Neural cell (in vitro differentiated cells): ENCODE results near the gene CAMSAP2. TPM values are rescaled to one million over a fixed set of nuclear protein-coding genes. Genes with fewer than 3 reads are reported as not detected.

Experiments used
- H2AFZ ChIP-seq: fragments of 200-600, 300-800 bp; sonication (generic), shearing (Covaris generic); 2 replicates; pipeline ENCODE4 v1.6.0; 2014; ENCODE audit warnings: low read depth, mild to moderate bottlenecking, antibody characterized with exemption, low read length, moderate library complexity
- H3F3A ChIP-seq: fragments of 200-600 bp; shearing (Covaris generic); 2 replicates; pipeline ENCODE4 v1.6.1; 2016; ENCODE audit warnings: mild to moderate bottlenecking, moderate library complexity, mixed read lengths, antibody characterized with exemption, low read length; ENCODE audit not compliant: insufficient read depth, poor library complexity, severe bottlenecking
- H3K27ac ChIP-seq: fragments of 200-600, 300-800 bp; sonication (generic), shearing (Covaris generic); 2 replicates; pipeline ENCODE4 v1.5.1; 2014; ENCODE audit warnings: mild to moderate bottlenecking, low read length, moderate library complexity
- H3K27me3 ChIP-seq: fragments of 300-800, 200-600 bp; sonication (generic), shearing (Covaris generic); 2 replicates; pipeline ENCODE4 v1.6.0; 2014; ENCODE audit warnings: mild to moderate bottlenecking, low read depth, low read length, moderate library complexity; ENCODE audit not compliant: insufficient read depth
- H3K36me3 ChIP-seq: fragments of 300-800, 200-600 bp; sonication (generic), shearing (Covaris generic); 2 replicates; pipeline ENCODE4 v1.5.1; 2014; ENCODE audit warnings: mild to moderate bottlenecking, antibody characterized with exemption, low read length, moderate library complexity; ENCODE audit not compliant: insufficient read depth
- H3K4me2 ChIP-seq: fragments of 300-800, 200-600 bp; sonication (generic), shearing (Covaris generic); 2 replicates; pipeline ENCODE4 v1.6.0; 2014; ENCODE audit warnings: mild to moderate bottlenecking, low read length
- H3K4me3 ChIP-seq: fragments of 300-800, 200-600 bp; sonication (generic), shearing (Covaris generic); 2 replicates; pipeline ENCODE4 v1.5.1; 2014; ENCODE audit warnings: mild to moderate bottlenecking, low read length, moderate library complexity
- H3K79me2 ChIP-seq: fragments of 200-600 bp; shearing (Covaris generic); replicated peaks from 2 replicates; pipeline ENCODE4 v1.6.0; 2014; ENCODE audit warnings: mild to moderate bottlenecking, low read length, moderate library complexity; ENCODE audit not compliant: insufficient read depth
- H3K9ac ChIP-seq: fragments of 300-800, 200-600 bp; sonication (generic), shearing (Covaris generic); 2 replicates; pipeline ENCODE4 v1.6.1; 2016; ENCODE audit warnings: mild to moderate bottlenecking, low read length, mixed read lengths
- H3K9me2 ChIP-seq: fragments of 200-600 bp; shearing (Covaris generic); 2 replicates; pipeline ENCODE4 v1.6.1; 2016; ENCODE audit warnings: mild to moderate bottlenecking, low read length, mixed read lengths; ENCODE audit not compliant: insufficient read depth
- H3K9me3 ChIP-seq: fragments of 200-600, 300-800 bp; sonication (generic), shearing (Covaris generic); 2 replicates; pipeline ENCODE4 v1.6.1; 2016; ENCODE audit warnings: mild to moderate bottlenecking, mixed run types, low read length, moderate library complexity, mixed read lengths
- H4K20me1 ChIP-seq: fragments of 200-600 bp; shearing (Covaris generic); 2 replicates; pipeline ENCODE4 v1.6.1; 2016; ENCODE audit warnings: mild to moderate bottlenecking, mixed run types; ENCODE audit not compliant: insufficient read depth
- EP300 ChIP-seq: fragments of 450-650 bp; conservative IDR thresholded peaks from 2 replicates; pipeline ENCODE4 v1.6.1; 2014; ENCODE audit warnings: antibody characterized with exemption, mild to moderate bottlenecking, moderate library complexity; ENCODE audit not compliant: poor library complexity, severe bottlenecking
- EZH2 ChIP-seq: fragments of 200-600, 300-800 bp; shearing (Covaris generic), sonication (generic); IDR thresholded peaks from 2 replicates; pipeline ENCODE4 v1.6.1; 2014; ENCODE audit warnings: antibody characterized with exemption, low read length, borderline replicate concordance, mild to moderate bottlenecking; ENCODE audit not compliant: insufficient read depth, poor library complexity, severe bottlenecking
- MXI1 ChIP-seq: fragments of 450-650 bp; conservative IDR thresholded peaks from 2 replicates; pipeline ENCODE4 v1.6.1; 2014; ENCODE audit warnings: antibody characterized with exemption, mild to moderate bottlenecking; ENCODE audit not compliant: poor library complexity, severe bottlenecking
- POLR2AphosphoS5 ChIP-seq: IDR thresholded peaks from 2 replicates; pipeline ENCODE4 v1.6.1; 2012
- RAD21 ChIP-seq: fragments of 450-650 bp; conservative IDR thresholded peaks from 2 replicates; pipeline ENCODE4 v1.6.1; 2014; ENCODE audit warnings: antibody characterized with exemption, mild to moderate bottlenecking, moderate library complexity
- REST ChIP-seq: IDR thresholded peaks from 2 replicates; pipeline ENCODE4 v1.6.1; 2012; ENCODE audit warnings: borderline replicate concordance
- SMC3 ChIP-seq: fragments of 450-650 bp; conservative IDR thresholded peaks from 2 replicates; pipeline ENCODE4 v1.6.1; 2014; ENCODE audit warnings: antibody characterized with exemption, mild to moderate bottlenecking, moderate library complexity; ENCODE audit not compliant: poor library complexity
- TAF1 ChIP-seq: IDR thresholded peaks from 2 replicates; pipeline ENCODE4 v1.6.1; 2012; ENCODE audit warnings: low read depth
- polyA plus RNA-seq: library from polyadenylated mRNA; depleted of rRNA; stranded (reverse); fragments of >200 nt; gene quantifications from 2 replicates; pipeline ENCODE4 v1.2.3, GENCODE V29; 2014
- TF ChIP-seq, protein P1 (sequence below): fragments of 450-650 bp; IDR thresholded peaks from 2 replicates; pipeline ENCODE4 v1.5.1; 2014; ENCODE audit warnings: antibody characterized with exemption, mild to moderate bottlenecking, moderate library complexity; ENCODE audit not compliant: poor library complexity, severe bottlenecking

Gene CAMSAP2
- polyA plus RNA-seq, 1 donor from 2014 or later = 52.7 TPM

DNA sequence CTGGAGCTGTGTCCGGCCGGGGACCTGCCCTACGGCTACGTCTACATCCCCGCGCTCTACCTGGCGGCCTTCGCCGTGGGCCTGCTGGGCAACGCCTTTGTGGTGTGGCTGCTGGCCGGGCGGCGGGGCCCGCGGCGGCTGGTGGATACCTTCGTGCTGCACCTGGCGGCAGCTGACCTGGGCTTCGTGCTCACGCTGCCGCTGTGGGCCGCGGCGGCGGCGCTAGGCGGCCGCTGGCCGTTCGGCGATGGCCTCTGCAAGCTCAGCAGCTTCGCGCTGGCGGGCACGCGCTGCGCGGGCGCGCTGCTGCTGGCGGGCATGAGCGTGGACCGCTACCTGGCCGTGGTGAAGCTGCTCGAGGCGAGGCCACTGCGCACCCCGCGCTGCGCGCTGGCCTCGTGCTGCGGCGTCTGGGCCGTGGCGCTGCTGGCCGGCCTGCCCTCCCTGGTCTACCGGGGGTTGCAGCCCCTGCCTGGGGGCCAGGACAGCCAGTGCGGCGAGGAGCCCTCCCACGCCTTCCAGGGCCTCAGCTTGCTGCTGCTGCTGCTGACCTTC, 134.5 kb downstream of the CAMSAP2 start:
- Histone ChIP-seq H3K4me3 (no peak overlapping the region), H3K36me3 (no peaks in the 10 kb centered on the region), H4K20me1 (no peaks in the 10 kb centered on the region), H3K27ac (no peak overlapping the region), H3K9ac (no peak overlapping the region), H3K9me2 (no peaks in the 10 kb centered on the region), H2AFZ (no peak overlapping the region), H3K79me2 (no peaks in the 10 kb centered on the region), H3K4me2 (no peak overlapping the region), H3K27me3 (no peaks in the 10 kb centered on the region), H3F3A (no peaks in the 10 kb centered on the region), H3K9me3 (no peaks in the 10 kb centered on the region)
- TF ChIP-seq POLR2AphosphoS5 (no peak), SMC3 (no peak), RAD21 (no peak), TAF1 (no peak), MXI1 (no peak), EP300 (no peak), REST (no peak), EZH2 (no peak)
- TF ChIP-seq, protein P1, sequence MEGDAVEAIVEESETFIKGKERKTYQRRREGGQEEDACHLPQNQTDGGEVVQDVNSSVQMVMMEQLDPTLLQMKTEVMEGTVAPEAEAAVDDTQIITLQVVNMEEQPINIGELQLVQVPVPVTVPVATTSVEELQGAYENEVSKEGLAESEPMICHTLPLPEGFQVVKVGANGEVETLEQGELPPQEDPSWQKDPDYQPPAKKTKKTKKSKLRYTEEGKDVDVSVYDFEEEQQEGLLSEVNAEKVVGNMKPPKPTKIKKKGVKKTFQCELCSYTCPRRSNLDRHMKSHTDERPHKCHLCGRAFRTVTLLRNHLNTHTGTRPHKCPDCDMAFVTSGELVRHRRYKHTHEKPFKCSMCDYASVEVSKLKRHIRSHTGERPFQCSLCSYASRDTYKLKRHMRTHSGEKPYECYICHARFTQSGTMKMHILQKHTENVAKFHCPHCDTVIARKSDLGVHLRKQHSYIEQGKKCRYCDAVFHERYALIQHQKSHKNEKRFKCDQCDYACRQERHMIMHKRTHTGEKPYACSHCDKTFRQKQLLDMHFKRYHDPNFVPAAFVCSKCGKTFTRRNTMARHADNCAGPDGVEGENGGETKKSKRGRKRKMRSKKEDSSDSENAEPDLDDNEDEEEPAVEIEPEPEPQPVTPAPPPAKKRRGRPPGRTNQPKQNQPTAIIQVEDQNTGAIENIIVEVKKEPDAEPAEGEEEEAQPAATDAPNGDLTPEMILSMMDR = no peak

DNA sequence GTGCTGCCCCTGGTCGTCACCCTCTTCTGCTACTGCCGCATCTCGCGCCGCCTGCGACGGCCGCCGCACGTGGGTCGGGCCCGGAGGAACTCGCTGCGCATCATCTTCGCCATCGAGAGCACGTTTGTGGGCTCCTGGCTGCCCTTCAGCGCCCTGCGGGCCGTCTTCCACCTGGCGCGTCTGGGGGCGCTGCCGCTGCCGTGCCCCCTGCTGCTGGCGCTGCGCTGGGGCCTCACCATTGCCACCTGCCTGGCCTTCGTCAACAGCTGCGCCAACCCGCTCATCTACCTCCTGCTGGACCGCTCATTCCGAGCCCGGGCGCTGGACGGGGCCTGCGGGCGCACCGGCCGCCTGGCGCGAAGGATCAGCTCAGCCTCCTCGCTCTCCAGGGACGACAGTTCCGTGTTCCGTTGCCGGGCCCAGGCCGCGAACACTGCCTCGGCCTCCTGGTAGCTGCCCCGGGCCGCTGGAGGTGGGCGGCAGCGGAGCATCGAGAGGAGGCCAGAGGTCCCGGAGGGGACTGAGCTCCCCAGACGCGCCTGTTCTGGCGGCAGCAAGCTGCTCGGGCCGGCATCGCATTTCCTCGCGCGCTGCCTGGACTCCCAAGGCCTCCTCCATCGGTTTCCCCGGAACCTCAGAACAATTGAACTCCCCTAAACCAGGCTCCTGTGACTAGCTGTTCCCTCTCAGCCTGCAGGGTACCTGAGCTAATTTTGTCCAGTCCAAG, 135.1 kb downstream of the CAMSAP2 start:
- H2AFZ ChIP-seq = no peak overlapping the region
- no peak overlapping the region for H3K4me2 ChIP-seq
- H3K9me2 ChIP-seq = no peaks in the 10 kb centered on the region
- no peak overlapping the region for H3K27ac ChIP-seq
- H3K27me3 ChIP-seq = no peaks in the 10 kb centered on the region
- no peaks in the 10 kb centered on the region for H3K79me2 ChIP-seq
- no peak overlapping the region for H3K4me3 ChIP-seq
- H3K9me3 ChIP-seq = no peaks in the 10 kb centered on the region
- no peak for TF ChIP-seq RAD21
- H3F3A ChIP-seq = no peaks in the 10 kb centered on the region
- no peaks in the 10 kb centered on the region for H3K36me3 ChIP-seq
- H3K9ac ChIP-seq = no peak overlapping the region
- H4K20me1 ChIP-seq = no peaks in the 10 kb centered on the region
